Mucosa of descending colon (tissue), 3 donors: ENCODE data around the gene POMGNT2. TPM values are rescaled to one million over a fixed set of nuclear protein-coding genes. Genes with fewer than 3 reads are reported as not detected.

Experiments
- ATAC-seq: fragments of 200-7000 bp; cut with Tn5 transposase; one replicate; pipeline ENCODE4 v1.9.1; 2020; ENCODE audit warnings: mild to moderate bottlenecking, moderate library complexity
- DNase-seq, 3 donors: peaks; one replicate each; pipeline ENCODE4 v3.0.0-alpha.2; 2020
- H3K36me3 ChIP-seq: fragments of 200-600 bp; one replicate; pipeline ENCODE4 v1.8.0; 2021; ENCODE audit warnings: low read depth, mild to moderate bottlenecking
- H3K4me1 ChIP-seq: fragments of 200-600 bp; one replicate; pipeline ENCODE4 v1.8.0; 2021; ENCODE audit warnings: low read depth, mild to moderate bottlenecking
- H3K4me3 ChIP-seq: fragments of 200-600 bp; one replicate; pipeline ENCODE4 v1.8.0; 2021; ENCODE audit warnings: mild to moderate bottlenecking
- H3K9me3 ChIP-seq: fragments of 200-600 bp; one replicate; pipeline ENCODE4 v1.8.0; 2021; ENCODE audit warnings: mild to moderate bottlenecking
- CTCF ChIP-seq: fragments of 200-600 bp; IDR thresholded peaks from one replicate; pipeline ENCODE4 v1.8.0; 2022; ENCODE audit warnings: antibody characterized with exemption, mild to moderate bottlenecking
- intact Hi-C, 2 donors: fragments of 100-400 bp; cut with DNase I in 1 of 2; cut with micrococcal nuclease in 1 of 2; formaldehyde crosslinking; loops; one replicate each; pipeline versions ENCODE4 v1.11.0 to v1.11.1; 2022; cut with DNase I, micrococcal nuclease
- total RNA-seq, 3 donors: library from RNA; stranded (reverse); fragmentation: NEBNext Ultra II Directional in 2 of 3; extraction: Animal tissue kit (Norgen Biotek cat#: 25700) in 2 of 3; gene quantifications; one replicate each; pipeline versions ENCODE4 v1.2.1 to v1.2.4, GENCODE V29; 2021 to 2023
- donor health status: DM: no; HTN: no; CAD: no; lungs with moderate emphysema.
- donor health status: DM: no; HTN: no; CAD: no.
- donor health status: DM: no; HTN: yes; CAD: no.

POMGNT2 gene
- total RNA-seq, 3 donors from 2014 or later, result 2.8 to 12.6 (median 4.9) TPM

DNA sequence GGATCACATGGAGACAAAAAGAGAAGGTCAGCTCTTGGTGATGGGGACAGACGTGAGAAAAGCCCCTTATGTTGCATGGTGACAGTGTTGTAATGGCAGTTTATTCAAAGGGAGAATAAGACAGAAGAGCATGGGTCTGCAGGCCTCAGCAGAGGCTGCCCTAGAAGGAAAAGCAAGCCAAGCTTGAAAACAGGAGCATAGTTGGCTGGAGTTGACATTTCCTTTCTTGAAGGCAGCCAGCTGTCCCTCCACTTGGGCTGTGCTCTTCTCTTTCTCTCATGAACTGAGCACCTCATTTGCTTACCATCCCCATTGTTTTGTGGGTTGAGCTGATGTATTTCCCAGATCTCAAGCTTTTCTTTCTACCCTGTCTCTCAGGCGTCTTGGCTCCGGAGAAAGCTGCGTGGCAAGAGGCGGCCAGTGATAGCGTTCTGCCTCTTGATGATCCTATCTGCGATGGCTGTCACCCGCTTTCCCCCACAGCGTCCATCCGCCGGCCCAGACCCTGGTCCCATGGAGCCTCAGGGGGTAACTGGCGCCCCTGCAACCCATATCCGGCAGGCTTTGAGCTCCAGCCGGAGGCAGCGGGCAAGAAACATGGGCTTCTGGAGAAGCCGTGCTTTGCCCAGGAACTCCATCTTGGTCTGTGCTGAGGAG is 73.9 kb downstream of the POMGNT2 start:
- intact Hi-C loops, result no loop called here

GRCh38 chr3:43031485-43031884 is 74.4 kb downstream of the POMGNT2 start:
- no peaks in the 10 kb centered on the region for H3K9me3 ChIP-seq
- H3K36me3 ChIP-seq, result no peaks in the 10 kb centered on the region
- no peak overlapping the region for H3K4me3 ChIP-seq
- intact Hi-C loops, result no loop called here
- ATAC-seq (no peak), DNase-seq (no peak)
- TF ChIP-seq CTCF, result no peak
- H3K4me1 ChIP-seq, result no peaks in the 10 kb centered on the region

More for the DNA sequence above, 73.9 kb downstream of the POMGNT2 start:
- Histone ChIP-seq H3K9me3 (no peaks in the 10 kb centered on the region), H3K36me3 (no peaks in the 10 kb centered on the region), H3K4me1 (no peaks in the 10 kb centered on the region), H3K4me3 (no peak overlapping the region)
- ATAC-seq, result no peak
- no peak for TF ChIP-seq CTCF
- DNase-seq, result peak in 1 of 3 donors; percentile 16

DNA sequence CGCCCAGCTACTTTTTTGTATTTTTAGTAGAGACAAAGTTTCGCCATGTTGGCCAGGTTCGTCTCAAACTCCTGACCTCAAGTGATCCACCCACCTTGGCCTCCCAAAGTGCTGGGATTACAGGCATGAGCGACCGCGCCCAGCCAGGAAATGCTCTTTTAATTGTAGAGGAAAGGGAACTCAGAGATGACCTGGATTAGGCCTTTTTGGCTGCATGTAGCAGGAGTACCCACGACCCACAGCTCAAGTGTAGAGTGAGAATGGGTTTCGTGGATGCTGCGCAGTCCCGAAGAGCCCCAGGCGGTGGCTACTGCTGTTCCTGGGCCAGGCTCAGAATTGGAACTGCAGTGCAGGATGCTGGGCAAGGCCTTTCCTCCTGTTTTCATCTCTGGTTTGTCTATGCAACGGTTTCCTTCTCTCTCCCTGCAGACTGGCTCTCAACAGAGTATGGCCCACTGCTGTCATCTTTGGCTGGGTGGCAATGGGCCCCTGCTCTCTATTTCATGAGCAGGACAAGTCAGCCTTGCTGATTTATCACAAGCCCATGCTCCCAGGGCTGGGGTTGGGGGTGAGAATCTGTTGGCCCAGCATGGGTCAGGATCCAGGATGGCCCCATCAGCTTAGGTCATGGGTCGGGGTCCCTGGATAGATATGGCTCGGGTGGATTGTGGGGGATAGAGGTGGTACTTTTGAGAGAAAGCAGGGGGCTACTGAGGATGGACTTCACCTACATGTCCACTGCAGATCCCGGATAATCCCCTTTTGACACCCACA is 75.5 kb downstream of the POMGNT2 start:
- no peak for ATAC-seq
- no peak for TF ChIP-seq CTCF

More for the DNA sequence above, 75.5 kb downstream of the POMGNT2 start:
- Histone ChIP-seq H3K4me3 (no peak overlapping the region), H3K4me1 (no peaks in the 10 kb centered on the region), H3K9me3 (no peaks in the 10 kb centered on the region), H3K36me3 (no peaks in the 10 kb centered on the region)
- DNase-seq, result no peak
- intact Hi-C loops, result no loop called here

Other genes with a start within 250 kb of the POMGNT2 start
- gene CYP8B1, start 230.2 kb downstream of the POMGNT2 start, total RNA-seq, result not detected
- 10 to 100 TPM in 2 of 3 donors, 1 to 10 TPM in 1; 6.7 to 14.4 (median 13.6) TPM for gene ZNF662, start 199.9 kb downstream of the POMGNT2 start, total RNA-seq
- 10 to 100 TPM in 1 of 3 donors, 1 to 10 TPM in 2; 1.2 to 10.0 (median 3.6) TPM for gene GASK1A, start 126.8 kb downstream of the POMGNT2 start, total RNA-seq
- 10 to 100 TPM; 33.2 to 47.6 (median 35.2) TPM for gene SNRK, start 180.5 kb upstream of the POMGNT2 start, total RNA-seq